Ammon's horn (tissue), 1 donor: ENCODE results near the gene ATP8A1.

Source experiments
- DNase-seq: peaks from one replicate; pipeline ENCODE4 v3.0.0-alpha.2; 2016; ENCODE audit warnings: low spot score

ATP8A1 gene

DNA sequence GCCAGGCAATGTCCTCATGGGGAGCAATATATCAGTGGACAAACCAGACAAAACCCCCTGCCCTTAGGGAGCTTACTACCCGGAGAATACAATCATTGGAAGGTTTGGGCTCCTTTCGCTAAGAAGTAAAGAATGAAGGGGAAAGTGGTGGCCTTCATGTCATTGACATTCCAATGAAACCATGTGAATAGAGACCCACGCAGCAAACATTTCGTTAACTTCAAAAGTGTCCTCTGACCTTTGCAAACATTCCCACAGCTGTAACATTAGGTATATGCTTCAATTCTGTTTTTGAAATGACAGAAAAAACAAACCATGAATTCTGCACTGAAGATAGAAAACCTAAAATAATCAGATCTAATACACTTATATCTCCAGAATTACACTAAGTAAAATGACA, 7.0 kb downstream of the ATP8A1 start:
- DNase-seq = no peak

DNA sequence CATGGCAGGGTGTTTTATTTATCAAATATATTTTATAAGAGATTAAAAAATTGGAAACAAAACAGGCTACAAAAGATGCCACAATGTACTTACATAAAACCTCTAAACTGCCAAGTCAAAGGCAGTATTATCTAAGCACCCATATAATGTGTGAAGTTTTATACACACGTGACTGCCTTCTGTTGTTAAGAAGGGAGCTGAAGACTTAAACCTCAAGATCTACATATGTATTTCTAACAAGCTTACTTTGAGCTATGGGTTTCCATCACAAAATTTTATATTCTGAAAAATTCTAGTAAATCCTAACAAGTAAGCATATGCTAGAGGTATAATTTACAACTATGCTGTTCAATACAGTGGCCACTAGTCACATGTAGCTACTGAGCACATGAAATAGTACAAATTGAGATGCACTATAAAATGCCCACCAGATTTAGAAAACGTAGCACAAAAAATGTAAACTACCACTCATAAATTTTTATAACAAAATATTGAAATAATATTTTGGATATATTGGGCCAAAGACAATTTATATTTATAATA, 9.8 kb downstream of the ATP8A1 start:
- no peak for DNase-seq

DNA sequence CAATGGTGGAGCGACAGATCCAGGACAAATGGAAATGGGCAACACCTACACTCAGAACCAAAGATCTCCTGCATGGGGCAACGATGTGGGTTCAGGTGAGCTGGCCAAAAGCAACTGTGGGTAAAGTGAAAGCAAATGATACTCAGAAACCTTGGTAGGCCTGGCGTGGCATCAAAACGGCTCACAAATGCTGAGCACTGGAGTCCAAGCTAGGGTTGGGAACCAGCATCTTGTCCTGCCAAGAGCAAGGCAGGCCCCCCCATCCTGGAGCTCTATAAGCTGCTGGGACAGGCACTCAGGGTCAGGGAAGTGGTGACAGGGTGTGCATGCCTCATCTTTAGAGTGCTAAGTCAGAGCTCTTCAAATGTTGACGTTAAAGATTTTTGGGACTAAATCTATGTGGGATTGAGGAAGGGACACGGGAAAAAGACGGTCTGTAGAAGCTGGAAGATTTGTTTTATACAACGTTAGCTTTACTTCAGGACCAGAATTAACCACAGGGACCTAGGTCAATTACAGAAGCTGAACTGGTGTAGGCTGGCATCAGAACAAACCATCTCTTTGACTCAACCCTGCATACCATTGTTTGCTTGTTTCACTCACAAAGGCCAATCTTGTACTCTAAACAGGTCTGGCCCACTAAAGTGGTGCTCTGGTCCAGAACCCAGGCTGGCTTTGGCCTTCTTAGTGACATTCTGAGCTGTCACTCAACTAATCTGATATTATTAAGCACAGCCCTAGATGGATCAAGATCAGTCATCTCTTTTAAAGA, 10.7 kb downstream of the ATP8A1 start:
- no peak for DNase-seq

DNA sequence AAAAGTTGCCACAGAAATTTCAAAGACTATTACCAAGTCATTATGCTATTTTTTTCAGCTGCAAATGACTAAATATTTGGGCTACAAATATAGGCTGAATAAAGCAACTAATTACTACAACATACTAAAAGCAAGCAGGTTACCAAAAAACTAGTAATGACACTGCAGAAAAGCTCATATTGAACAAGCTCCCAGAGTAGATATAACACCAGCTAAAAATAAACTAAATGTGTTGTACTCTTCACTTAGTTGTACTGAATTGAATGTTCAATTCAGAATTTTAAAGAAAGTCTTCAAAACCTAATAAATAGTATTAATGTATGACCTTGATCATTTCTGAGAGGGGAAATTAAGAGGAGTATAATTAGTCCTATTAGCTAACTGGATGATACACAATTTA, 12.0 kb downstream of the ATP8A1 start:
- DNase-seq = no peak

DNA sequence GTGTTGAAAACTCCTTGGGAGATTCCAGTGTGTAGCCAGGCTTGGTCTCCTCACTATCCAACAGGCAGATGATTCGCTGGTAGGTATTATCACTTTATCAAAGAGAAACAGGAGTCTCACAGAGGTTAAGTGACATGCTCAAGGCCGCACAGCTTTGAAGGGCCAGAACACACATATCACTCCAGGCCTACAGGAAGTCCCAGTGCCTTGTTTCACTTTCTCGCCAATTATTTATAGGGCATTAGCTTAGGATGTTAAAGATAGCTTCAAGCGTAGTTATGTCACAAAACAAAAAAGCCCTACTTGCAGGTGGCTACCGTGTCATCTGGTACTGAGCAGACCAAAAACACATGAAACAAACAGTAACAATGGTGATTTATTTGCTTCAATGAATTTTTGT, 13.2 kb downstream of the ATP8A1 start:
- no peak for DNase-seq

DNA sequence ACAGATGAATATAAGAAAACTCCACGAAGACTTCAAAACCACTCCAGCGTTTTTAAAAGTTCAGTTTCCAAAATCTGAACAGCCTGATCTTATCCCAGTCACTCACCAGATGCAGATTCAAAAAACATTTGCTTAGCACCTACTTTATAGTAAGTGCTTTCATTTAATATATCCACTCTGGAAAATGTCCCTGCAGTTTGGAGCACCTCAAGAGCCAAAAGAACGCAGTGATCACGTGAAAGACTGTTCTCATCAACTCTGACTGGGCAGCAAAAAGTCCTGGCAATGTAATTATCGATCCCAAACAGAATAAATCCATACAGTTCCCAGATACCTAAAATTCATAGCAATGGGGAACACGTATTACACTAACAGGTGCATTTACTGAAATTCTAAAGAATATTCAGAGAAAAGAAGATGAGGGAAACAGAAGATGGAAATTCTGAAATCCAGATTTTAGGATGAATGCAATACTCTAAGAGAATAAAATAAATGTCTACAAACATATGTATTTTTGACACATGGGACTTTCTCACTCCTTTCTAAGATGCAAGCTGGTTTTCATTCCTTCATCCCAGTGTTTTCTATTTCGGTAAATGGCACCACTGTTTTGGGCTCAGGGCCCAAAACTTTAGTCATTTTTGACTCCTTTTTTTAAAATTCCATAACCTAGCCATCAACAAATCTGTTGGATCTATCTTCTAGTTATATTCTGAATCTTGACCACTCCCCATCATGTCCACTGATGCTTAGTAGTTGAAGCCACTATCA, 13.9 kb downstream of the ATP8A1 start:
- DNase-seq = no peak

DNA sequence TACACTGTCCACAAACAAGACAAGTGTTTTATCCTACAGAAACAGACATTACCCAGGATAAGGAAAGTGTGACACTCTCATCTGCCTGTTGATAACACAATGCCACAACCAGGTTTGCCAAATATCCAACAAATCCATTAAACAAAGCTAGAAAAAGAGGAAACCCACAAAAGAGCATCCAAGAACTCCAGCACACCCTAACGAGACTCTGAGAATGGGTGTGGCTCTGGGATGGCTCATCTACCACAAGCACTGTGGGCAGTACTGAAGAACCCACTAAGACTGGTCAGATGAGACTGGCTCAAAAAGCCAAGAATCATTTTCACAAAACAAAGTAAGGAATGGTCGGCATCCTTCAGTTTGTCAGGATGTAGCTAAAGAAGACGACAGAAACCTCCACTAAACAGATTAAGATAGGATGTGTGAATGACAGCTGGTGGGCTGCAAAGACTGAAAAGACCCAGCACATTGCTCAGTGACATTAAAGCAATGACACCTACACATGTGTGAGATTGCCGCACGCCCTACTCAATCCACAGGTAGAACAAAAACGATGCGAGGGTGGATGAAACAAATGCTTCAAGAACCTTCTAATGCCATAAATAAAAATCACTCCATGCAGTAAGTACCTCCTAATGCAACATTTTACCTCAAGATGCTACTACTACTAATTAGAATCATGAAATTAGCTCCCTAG, 14.7 kb downstream of the ATP8A1 start:
- no peak for DNase-seq

DNA sequence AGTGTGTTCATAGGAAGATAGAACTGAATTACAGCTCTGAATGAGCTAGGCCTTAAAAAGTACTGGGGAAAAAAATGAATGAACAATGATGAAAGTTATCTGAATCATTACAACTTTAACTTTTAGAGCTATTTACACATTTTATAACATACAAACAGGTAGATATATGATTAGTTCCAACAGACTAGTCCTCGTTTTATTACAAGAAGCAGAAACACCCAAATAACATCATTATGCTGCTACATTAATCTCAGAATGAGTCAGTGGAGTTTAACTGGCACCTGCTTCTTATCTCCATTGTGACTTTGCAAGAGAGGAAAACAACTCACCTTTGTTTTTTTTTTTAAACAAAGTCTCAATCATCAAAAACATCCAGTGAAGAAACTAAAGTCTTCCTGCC, 15.2 kb downstream of the ATP8A1 start:
- no peak for DNase-seq

DNA sequence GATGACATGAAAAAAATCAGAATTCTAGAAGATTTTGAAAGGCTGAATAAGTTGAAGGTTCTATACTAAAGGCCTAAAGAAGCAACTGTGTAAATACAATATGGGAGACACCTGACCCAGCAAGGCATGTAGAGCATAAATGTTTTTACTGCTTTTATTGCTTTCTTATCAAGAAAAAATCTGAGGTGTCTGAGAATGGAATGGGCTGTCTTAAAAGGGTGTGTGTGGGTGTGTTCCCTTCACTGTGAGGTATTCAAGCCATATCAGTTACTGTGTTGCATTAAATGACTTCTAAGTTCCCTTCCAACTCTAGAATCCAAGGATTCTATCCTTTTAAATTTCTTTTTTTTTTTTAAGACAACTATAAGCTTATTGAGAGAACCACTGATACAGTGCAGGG, 15.7 kb downstream of the ATP8A1 start:
- DNase-seq = no peak

DNA sequence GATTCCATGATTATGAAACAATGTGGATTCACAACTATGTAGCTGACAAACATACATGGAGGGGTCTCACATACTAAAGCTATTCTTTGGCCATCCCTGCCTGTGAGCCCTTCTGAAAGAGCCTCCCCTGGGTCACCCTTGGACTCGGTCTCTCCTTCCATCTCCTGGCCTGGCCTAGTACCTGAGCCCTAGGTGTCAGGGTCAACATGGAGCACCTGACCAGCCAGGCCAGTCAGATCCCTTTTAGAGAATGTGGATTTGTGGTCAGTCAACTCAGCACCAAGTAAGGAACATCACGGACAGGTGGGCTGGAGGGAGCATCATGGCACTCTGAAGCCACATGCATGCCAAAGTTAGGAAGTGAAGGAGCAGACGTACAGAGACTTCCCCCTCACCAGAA, 16.3 kb downstream of the ATP8A1 start:
- DNase-seq = no peak

DNA sequence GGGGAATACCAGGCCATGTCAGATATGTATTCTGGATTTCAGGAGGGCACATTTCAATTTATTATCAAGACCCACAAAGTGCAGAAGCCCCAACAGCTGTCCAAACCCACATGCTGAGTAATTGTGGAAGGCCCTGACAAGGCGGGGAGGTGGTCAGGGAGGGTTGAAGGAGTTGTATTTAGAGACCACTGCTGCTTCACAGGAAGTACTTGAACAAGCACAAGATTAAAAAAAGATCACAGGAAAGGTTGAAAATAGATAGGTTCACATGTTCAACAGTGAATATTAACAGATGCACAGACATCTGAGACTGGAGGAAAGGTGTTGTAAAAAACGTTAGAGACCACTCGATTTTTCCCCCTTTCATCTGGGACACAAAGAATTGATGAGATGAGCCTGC, 17.9 kb downstream of the ATP8A1 start:
- DNase-seq = no peak

DNA sequence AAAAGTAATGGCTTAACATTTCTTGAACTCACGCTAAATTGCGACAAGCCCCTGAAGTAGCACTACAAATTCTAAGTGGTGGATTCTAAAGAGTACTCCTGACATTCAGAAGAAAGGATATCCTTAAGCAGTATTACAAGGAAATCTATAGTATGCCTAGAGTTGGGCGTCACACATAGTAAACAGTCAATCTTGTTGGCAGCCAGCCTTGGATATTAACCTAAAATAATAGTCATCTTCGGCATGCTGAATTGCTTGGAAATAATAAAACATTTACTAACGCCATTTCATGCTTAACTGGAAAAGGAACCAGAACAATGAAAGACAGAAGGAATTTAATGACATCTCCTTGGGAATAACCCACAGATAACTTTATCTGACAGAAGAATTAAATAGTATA, 18.6 kb downstream of the ATP8A1 start:
- no peak for DNase-seq

DNA sequence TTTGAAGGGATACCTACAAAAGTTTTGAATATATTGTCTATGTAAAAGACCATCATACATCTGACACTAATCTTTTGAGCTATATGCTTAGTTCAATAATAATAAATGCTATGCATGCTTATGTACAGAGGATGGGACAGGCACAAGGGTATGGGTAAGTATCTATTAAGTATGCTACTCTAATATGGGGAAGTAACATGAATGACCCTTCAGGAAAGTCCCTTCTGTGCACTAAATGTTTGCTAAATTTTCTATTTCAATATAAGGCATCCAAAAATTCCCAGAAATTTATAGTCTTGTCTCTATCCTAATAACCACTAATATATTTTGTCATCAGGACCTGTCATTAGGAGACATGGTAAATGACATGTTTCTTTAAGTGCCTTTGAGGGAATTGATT, 19.0 kb downstream of the ATP8A1 start:
- DNase-seq = no peak

DNA sequence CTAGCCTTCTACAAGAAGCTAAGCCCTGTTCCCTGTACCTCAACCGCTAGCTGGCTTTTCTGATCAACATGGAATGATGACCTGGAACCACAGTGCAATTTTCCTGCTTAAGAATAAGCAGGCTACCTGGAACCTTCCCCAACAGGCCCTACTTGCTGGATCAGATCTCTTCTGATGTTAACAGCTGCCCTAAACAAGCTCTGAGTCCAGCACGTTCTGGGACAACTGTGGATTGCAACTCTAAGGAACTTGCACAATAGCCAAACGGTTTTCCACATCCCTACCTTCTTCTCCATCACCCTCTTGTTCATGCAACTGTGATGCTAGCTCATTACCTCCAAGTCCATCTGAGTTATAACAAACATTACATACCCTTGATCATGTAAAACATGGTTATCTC, 19.8 kb downstream of the ATP8A1 start:
- no peak for DNase-seq

DNA sequence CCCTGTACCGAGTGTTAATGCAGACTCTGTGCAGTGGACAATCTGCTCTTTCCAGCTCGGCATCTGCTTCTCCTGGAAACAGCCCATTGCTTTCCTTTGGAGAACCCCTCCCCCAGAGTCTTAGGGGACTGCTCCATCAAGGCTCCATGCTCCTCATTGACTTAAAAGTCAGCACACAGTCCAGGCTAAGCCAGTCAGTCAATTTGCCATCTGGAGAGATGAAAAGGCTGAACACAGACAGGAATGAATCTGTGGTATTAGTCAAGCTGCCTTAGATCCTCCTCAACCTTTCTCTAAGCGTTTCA, 20.3 kb downstream of the ATP8A1 start:
- DNase-seq = peak; percentile 50

DNA sequence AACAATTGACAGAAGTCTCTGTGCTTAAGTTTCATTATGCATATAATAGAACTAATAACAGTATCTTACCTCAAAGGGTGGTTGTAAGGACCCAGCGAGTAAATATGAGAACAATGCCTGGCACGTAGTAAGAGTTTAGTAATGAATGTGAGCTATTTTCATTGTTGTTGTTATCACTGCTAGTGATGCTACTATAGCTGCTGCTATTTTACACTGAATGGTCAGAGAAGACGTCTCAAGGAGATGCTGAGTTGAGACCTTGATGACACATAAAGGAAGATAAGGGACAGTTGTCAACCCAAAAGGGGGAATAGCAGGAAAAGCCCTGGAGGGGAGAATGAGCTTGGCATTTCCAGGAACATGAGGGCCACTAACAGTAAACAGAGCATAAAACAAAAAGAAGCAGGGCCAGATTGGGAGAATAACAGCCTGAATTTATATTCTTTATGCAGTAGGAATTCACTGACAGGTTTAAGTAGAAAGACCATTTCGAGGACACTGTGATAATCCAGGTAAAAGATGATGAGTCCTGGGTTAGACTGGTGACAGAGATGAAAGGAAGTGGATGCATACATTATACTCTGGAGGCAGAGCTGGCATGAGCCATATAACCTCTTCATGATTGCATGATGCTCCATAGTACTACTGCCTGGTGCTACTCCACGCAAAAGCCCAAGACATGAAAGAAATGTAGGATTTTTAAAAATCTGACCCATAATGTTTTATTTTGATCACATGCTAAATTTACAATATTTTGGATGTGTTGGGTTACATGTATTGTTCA, 23.1 kb downstream of the ATP8A1 start:
- DNase-seq = no peak

DNA sequence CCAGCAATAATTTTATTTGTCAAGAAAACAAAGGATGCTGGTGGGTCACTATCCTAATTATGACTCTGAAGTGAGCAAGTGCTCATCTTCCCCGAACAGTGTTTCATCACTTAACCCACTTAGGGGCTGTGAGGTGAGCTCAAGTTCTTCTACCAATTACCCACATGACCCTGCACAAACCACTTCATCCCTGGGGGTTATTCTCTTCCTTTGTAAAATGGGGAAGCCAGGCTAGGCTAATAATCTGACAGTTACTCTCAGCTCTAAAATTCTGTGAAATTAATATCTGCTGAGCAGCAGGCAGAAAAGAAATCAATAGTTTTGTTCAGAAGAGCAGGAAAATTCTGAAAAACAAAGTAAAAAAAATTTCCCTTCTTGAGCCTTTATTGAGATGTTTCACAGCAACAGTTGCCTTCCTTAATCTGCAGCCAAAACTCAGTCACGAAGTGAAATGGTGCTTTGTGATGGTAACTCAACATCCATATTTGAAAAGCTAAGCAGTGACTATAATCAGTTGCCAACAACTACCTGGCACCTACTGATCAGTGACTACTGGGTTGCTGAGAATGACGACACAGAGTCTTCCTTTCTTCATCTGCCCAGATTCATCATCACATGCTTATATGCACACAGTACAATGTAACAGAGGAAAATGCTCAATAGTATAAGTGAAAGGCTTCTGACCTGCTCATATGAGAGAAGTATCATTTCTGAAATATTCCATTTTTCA, 24.1 kb downstream of the ATP8A1 start:
- DNase-seq = no peak

DNA sequence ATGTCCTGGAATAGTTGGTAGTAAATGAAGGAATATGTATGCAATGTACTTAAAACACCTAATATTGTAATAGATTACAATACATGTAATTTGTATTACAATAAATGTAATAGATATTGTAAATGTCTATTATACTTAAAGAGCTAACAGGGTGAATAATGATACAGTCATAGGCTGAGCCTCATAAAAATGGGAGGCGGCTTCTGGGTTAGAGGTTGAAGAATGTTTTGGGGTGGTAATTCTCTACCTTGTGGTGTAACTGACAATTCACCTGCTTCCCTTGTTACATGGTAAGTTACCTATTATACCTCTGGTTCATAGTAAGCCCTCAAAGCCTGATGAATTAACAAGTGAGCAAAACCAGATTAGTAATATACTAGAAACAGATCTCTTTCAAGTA, 26.0 kb downstream of the ATP8A1 start:
- DNase-seq = no peak

DNA sequence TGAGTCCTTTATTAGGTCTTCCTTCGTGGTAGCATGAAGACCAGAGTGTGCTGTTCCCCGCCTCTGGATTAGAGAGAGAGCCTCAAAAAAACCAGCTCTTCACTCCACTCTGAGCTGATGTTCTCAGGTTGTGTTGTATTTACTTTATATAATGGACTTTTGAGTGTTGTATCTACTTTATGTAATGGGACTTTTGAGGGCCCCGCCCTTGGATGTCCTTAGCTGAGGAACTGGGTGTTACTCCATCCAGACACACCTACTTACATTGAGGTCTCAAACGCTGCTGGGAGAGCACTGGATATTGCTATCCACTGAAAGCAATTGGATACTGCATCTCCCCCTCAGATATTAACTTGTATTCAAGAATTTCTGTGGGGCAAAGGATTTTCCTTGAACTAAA, 28.2 kb downstream of the ATP8A1 start:
- no peak for DNase-seq

DNA sequence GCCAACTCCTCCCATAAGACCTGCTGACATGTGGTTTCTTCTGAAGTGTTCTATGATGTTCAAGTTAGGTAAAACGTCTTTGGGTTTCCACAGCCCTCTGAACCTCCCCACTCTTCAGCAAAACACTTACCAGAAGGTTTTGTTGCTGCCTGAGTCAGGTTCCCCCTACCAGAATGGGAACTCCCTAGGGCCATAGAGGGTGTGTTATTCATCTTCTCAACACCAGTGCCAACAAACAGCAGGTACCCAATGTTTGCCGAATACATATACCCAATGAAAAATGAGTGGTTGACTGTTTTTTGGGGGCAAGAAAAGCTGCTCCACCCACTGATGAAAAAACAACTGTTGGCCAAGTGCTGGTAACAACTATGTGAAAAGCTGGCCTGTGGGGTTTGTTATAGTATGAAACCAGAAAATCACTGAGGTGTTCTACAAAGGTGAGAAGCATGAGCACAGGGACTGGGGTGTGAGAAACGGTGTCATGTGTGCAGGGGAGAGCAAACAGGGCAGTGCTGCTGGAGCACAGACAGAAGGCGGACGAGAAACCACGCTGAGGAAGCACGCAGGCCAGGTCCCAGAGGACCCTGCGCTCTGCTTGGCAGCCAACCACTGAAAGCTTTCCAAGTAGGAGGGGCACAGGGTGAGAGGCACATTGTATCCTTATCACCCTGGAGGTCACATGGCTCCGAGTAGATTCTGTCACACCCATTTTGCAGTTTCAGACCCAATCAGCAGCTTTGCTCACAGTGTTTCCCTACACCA, 28.8 kb downstream of the ATP8A1 start:
- DNase-seq = peak; percentile 82

DNA sequence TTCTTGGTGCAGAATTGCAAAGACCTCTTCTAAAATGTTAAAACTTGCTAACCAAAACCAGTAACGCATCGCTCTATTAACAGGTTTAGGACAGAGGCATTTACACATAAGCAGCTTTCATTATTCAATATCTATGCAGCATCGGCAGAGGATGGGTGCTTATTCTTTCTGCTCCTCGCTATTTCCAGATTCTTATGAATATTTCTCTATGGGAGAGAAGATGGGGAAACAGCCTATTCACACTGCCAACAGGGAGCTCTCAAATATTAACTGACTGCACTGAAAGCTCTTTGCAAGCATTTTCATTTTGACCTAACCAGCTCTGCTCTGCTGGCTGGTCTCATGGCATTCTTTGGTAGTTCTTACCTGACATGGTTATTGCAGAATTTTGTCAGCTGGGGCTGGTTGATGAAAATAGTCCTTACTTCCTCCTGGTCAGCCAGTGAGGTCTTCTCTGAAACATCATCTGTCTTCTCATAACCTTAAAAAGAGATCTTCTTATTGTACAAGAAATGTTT, 30.2 kb downstream of the ATP8A1 start:
- no peak for DNase-seq
